GM23338 (cell line): ENCODE data around the gene MAN2B2. TPM values are rescaled to one million over a fixed set of nuclear protein-coding genes. Genes with fewer than 3 reads are reported as not detected.

Source experiments
- ATAC-seq: fragments of 200-7000 bp; cut with Tn5 transposase; 3 replicates; pipeline ENCODE4 v1.9.1; 2020
- DNase-seq: peaks from one replicate; pipeline ENCODE4 v3.0.0-alpha.2; 2015; ENCODE audit warnings: low spot score
- H2AFZ ChIP-seq: fragments of 200-600 bp; sonication (generic); 2 replicates; pipeline ENCODE4 v1.8.0; 2016; ENCODE audit warnings: antibody characterized with exemption, mild to moderate bottlenecking, moderate library complexity
- H3F3A ChIP-seq: fragments of 200-600 bp; sonication (generic); replicated peaks from 2 replicates; pipeline ENCODE4 v1.8.0; 2017; ENCODE audit warnings: antibody characterized with exemption, mixed run types, low read depth
- H3K27ac ChIP-seq: fragments of 200-600 bp; sonication (generic); 2 replicates; pipeline ENCODE4 v1.6.1; 2016; ENCODE audit warnings: low read depth
- H3K27me3 ChIP-seq: fragments of 200-600 bp; sonication (generic); 2 replicates; pipeline ENCODE4 v1.8.0; 2016; ENCODE audit warnings: mild to moderate bottlenecking, mixed run types, moderate library complexity; ENCODE audit not compliant: insufficient read depth
- H3K36me3 ChIP-seq: fragments of 200-600 bp; sonication (generic); 2 replicates; pipeline ENCODE4 v1.8.0; 2016; ENCODE audit warnings: mild to moderate bottlenecking; ENCODE audit not compliant: insufficient read depth
- H3K4me1 ChIP-seq: fragments of 200-600 bp; sonication (generic); 2 replicates; pipeline ENCODE4 v1.8.0; 2016; ENCODE audit warnings: mild to moderate bottlenecking, moderate library complexity; ENCODE audit not compliant: insufficient read depth
- H3K4me2 ChIP-seq: fragments of 200-600 bp; sonication (generic); 2 replicates; pipeline ENCODE4 v1.7.1; 2017; ENCODE audit warnings: mixed run types
- H3K4me3 ChIP-seq: fragments of 200-600 bp; sonication (generic); 2 replicates; pipeline ENCODE4 v1.6.1; 2016; ENCODE audit warnings: mixed run types
- H3K79me2 ChIP-seq: fragments of 200-600 bp; sonication (generic); replicated peaks from 2 replicates; pipeline ENCODE4 v1.8.0; 2017; ENCODE audit warnings: mild to moderate bottlenecking; ENCODE audit not compliant: insufficient read depth
- H3K9me2 ChIP-seq: fragments of 200-600 bp; sonication (generic); 2 replicates; pipeline ENCODE4 v1.8.0; 2017; ENCODE audit not compliant: insufficient read depth
- H4K20me1 ChIP-seq: fragments of 200-600 bp; sonication (generic); replicated peaks from 2 replicates; pipeline ENCODE4 v1.8.0; 2017; ENCODE audit warnings: mild to moderate bottlenecking; ENCODE audit not compliant: insufficient read depth
- H3K27ac Mint-ChIP-seq: 2 replicates; pipeline ENCODE4 v1.8.0; 2020; ENCODE audit warnings: inconsistent platforms, mild to moderate bottlenecking, moderate library complexity, mixed read lengths
- H3K27me3 Mint-ChIP-seq: 3 replicates; pipeline ENCODE4 v1.8.0; 2022; ENCODE audit warnings: low read depth, mild to moderate bottlenecking, moderate library complexity, mixed read lengths, inconsistent platforms; ENCODE audit not compliant: insufficient read depth, poor library complexity
- H3K36me3 Mint-ChIP-seq: 3 replicates; pipeline ENCODE4 v1.8.0; 2021; ENCODE audit warnings: low read depth, mild to moderate bottlenecking, inconsistent platforms, moderate library complexity, mixed read lengths
- H3K4me1 Mint-ChIP-seq: 3 replicates; pipeline ENCODE4 v1.8.0; 2020; ENCODE audit warnings: mild to moderate bottlenecking, inconsistent platforms, mixed read lengths
- H3K4me3 Mint-ChIP-seq: 3 replicates; pipeline ENCODE4 v1.8.0; 2021; ENCODE audit warnings: moderate library complexity, mild to moderate bottlenecking, inconsistent platforms, mixed read lengths
- H3K9me3 Mint-ChIP-seq: 3 replicates; pipeline ENCODE4 v1.8.0; 2020; ENCODE audit warnings: moderate library complexity, mild to moderate bottlenecking, inconsistent platforms, mixed read lengths
- EZH2 ChIP-seq: fragments of 200-600 bp; sonication (generic); IDR thresholded peaks from one replicate; pipeline ENCODE4 v1.8.0; 2017; ENCODE audit warnings: antibody characterized with exemption, mild to moderate bottlenecking, low read depth; ENCODE audit not compliant: unreplicated experiment
- EZH2phosphoT487 ChIP-seq: fragments of 200-600 bp; sonication (generic); IDR thresholded peaks from one replicate; pipeline ENCODE4 v1.8.1; 2018; ENCODE audit warnings: antibody characterized with exemption; ENCODE audit not compliant: unreplicated experiment
- JUNB ChIP-seq: IDR thresholded peaks from one replicate; pipeline ENCODE4 v1.6.1; 2016; ENCODE audit warnings: antibody characterized with exemption; ENCODE audit not compliant: unreplicated experiment
- NANOG ChIP-seq: IDR thresholded peaks from 2 replicates; pipeline ENCODE4 v1.6.1; 2016; ENCODE audit warnings: antibody characterized with exemption, borderline replicate concordance
- POLR2AphosphoS5 ChIP-seq: IDR thresholded peaks from 2 replicates; pipeline ENCODE4 v1.6.1; 2016; ENCODE audit warnings: antibody characterized with exemption, low read depth
- polyA plus RNA-seq: library from polyadenylated mRNA; unstranded; fragments of >200 nt; fragmentation: Nextera tagmentation; extraction: Ambion mirVana; gene quantifications from 2 replicates; pipeline ENCODE4 v1.2.1, GENCODE V29; 2016
- total RNA-seq: library from RNA; depleted of rRNA; stranded (reverse); fragments of >200 nt; shearing (Covaris generic); gene quantifications from 2 replicates; pipeline ENCODE4 v1.2.3, GENCODE V29; 2014
- TF ChIP-seq, protein P1 (sequence below): IDR thresholded peaks from 2 replicates; pipeline ENCODE4 v1.6.1; 2016; ENCODE audit warnings: antibody characterized with exemption
- TF ChIP-seq, protein P2 (sequence below): fragments of 250-450 bp; sonication (Bioruptor Pico); IDR thresholded peaks from 2 replicates; pipeline ENCODE4 v1.5.0; 2020; ENCODE audit warnings: mild to moderate bottlenecking, moderate library complexity
- TF ChIP-seq, protein P3 (sequence below), 2 experiments: fragments of 200-600 bp in 1 of 2; sonication (generic) in 1 of 2; conservative IDR thresholded peaks; 2 replicates each; pipeline versions ENCODE4 v1.5.1 to v1.6.1; 2016 to 2017; ENCODE audit warnings: antibody characterized with exemption in 2 of 2, low read depth in 2 of 2, mild to moderate bottlenecking in 2 of 2, moderate library complexity in 1 of 2
- TF ChIP-seq, protein P4 (sequence below): IDR thresholded peaks from one replicate; pipeline ENCODE4 v1.6.1; 2018; ENCODE audit warnings: antibody characterized with exemption; ENCODE audit not compliant: unreplicated experiment

MAN2B2 gene
- total and polyA plus RNA-seq, 2 experiments from 2014 or later: 1.6 to 6.9 TPM

DNA sequence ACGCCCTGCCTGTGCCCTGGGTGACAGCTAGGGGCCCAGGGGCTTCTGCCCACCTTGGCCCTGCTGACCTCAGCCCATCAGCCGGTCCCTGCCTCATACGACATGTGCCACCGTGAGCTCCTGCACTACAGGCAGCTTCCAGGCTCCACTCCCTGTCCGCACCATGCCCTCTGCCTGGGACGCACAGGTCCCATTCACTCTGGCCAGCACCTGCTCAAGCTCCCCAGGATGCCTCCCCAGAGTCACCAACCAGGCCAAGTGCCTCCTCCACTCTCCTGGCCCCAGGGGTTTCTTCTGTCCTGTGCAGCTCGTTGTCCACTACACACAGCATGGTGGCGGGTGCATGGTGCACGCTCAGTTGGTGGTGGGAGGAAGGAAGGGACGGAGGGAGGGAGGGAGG is 45.3 kb downstream of the MAN2B2 start:
- Histone ChIP-seq H3K9me2 (no peaks in the 10 kb centered on the region), H3K79me2 (no peaks in the 10 kb centered on the region), H2AFZ (no peak overlapping the region), H3K4me3 (no peak overlapping the region), H3K4me2 (no peak overlapping the region), H3K4me1 (no peaks in the 10 kb centered on the region), H3F3A (no peaks in the 10 kb centered on the region), H3K36me3 (no peaks in the 10 kb centered on the region), H3K27me3 (no peaks in the 10 kb centered on the region), H3K27ac (no peak overlapping the region), H4K20me1 (no peaks in the 10 kb centered on the region)
- DNase-seq (no peak), ATAC-seq (no peak)
- Mint-ChIP-seq H3K27ac (no peak overlapping the region), H3K27me3 (peaks cover 19% of the 10 kb centered on the region), H3K36me3 (peaks cover 10% of the 10 kb centered on the region; the same call in 1 of the 3 replicates), H3K4me1 (no peaks in the 10 kb centered on the region), H3K9me3 (no peaks in the 10 kb centered on the region), H3K4me3 (no peak overlapping the region)
- TF ChIP-seq POLR2AphosphoS5 (no peak), EZH2phosphoT487 (no peak), EZH2 (no peak), NANOG (no peak), JUNB (no peak)
- TF ChIP-seq, protein P1, sequence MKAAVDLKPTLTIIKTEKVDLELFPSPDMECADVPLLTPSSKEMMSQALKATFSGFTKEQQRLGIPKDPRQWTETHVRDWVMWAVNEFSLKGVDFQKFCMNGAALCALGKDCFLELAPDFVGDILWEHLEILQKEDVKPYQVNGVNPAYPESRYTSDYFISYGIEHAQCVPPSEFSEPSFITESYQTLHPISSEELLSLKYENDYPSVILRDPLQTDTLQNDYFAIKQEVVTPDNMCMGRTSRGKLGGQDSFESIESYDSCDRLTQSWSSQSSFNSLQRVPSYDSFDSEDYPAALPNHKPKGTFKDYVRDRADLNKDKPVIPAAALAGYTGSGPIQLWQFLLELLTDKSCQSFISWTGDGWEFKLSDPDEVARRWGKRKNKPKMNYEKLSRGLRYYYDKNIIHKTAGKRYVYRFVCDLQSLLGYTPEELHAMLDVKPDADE: no peak
- TF ChIP-seq, protein P2, sequence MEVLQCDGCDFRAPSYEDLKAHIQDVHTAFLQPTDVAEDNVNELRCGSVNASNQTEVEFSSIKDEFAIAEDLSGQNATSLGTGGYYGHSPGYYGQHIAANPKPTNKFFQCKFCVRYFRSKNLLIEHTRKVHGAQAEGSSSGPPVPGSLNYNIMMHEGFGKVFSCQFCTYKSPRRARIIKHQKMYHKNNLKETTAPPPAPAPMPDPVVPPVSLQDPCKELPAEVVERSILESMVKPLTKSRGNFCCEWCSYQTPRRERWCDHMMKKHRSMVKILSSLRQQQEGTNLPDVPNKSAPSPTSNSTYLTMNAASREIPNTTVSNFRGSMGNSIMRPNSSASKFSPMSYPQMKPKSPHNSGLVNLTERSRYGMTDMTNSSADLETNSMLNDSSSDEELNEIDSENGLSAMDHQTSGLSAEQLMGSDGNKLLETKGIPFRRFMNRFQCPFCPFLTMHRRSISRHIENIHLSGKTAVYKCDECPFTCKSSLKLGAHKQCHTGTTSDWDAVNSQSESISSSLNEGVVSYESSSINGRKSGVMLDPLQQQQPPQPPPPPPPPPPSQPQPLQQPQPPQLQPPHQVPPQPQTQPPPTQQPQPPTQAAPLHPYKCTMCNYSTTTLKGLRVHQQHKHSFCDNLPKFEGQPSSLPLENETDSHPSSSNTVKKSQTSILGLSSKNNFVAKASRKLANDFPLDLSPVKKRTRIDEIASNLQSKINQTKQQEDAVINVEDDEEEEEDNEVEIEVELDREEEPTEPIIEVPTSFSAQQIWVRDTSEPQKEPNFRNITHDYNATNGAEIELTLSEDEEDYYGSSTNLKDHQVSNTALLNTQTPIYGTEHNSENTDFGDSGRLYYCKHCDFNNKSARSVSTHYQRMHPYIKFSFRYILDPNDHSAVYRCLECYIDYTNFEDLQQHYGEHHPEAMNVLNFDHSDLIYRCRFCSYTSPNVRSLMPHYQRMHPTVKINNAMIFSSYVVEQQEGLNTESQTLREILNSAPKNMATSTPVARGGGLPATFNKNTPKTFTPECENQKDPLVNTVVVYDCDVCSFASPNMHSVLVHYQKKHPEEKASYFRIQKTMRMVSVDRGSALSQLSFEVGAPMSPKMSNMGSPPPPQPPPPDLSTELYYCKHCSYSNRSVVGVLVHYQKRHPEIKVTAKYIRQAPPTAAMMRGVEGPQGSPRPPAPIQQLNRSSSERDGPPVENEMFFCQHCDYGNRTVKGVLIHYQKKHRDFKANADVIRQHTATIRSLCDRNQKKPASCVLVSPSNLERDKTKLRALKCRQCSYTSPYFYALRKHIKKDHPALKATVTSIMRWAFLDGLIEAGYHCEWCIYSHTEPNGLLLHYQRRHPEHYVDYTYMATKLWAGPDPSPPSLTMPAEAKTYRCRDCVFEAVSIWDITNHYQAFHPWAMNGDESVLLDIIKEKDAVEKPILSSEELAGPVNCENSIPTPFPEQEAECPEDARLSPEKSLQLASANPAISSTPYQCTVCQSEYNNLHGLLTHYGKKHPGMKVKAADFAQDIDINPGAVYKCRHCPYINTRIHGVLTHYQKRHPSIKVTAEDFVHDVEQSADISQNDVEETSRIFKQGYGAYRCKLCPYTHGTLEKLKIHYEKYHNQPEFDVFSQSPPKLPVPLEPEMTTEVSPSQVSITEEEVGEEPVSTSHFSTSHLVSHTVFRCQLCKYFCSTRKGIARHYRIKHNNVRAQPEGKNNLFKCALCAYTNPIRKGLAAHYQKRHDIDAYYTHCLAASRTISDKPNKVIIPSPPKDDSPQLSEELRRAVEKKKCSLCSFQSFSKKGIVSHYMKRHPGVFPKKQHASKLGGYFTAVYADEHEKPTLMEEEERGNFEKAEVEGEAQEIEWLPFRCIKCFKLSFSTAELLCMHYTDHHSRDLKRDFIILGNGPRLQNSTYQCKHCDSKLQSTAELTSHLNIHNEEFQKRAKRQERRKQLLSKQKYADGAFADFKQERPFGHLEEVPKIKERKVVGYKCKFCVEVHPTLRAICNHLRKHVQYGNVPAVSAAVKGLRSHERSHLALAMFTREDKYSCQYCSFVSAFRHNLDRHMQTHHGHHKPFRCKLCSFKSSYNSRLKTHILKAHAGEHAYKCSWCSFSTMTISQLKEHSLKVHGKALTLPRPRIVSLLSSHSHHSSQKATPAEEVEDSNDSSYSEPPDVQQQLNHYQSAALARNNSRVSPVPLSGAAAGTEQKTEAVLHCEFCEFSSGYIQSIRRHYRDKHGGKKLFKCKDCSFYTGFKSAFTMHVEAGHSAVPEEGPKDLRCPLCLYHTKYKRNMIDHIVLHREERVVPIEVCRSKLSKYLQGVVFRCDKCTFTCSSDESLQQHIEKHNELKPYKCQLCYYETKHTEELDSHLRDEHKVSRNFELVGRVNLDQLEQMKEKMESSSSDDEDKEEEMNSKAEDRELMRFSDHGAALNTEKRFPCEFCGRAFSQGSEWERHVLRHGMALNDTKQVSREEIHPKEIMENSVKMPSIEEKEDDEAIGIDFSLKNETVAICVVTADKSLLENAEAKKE (CRISPR knock-in tag): no peak
- TF ChIP-seq, protein P3, sequence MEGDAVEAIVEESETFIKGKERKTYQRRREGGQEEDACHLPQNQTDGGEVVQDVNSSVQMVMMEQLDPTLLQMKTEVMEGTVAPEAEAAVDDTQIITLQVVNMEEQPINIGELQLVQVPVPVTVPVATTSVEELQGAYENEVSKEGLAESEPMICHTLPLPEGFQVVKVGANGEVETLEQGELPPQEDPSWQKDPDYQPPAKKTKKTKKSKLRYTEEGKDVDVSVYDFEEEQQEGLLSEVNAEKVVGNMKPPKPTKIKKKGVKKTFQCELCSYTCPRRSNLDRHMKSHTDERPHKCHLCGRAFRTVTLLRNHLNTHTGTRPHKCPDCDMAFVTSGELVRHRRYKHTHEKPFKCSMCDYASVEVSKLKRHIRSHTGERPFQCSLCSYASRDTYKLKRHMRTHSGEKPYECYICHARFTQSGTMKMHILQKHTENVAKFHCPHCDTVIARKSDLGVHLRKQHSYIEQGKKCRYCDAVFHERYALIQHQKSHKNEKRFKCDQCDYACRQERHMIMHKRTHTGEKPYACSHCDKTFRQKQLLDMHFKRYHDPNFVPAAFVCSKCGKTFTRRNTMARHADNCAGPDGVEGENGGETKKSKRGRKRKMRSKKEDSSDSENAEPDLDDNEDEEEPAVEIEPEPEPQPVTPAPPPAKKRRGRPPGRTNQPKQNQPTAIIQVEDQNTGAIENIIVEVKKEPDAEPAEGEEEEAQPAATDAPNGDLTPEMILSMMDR (conservative IDR thresholded peaks at IDR 0.05; ENCODE audit: low read depth in 2 of 2): no peak
- TF ChIP-seq, protein P4, sequence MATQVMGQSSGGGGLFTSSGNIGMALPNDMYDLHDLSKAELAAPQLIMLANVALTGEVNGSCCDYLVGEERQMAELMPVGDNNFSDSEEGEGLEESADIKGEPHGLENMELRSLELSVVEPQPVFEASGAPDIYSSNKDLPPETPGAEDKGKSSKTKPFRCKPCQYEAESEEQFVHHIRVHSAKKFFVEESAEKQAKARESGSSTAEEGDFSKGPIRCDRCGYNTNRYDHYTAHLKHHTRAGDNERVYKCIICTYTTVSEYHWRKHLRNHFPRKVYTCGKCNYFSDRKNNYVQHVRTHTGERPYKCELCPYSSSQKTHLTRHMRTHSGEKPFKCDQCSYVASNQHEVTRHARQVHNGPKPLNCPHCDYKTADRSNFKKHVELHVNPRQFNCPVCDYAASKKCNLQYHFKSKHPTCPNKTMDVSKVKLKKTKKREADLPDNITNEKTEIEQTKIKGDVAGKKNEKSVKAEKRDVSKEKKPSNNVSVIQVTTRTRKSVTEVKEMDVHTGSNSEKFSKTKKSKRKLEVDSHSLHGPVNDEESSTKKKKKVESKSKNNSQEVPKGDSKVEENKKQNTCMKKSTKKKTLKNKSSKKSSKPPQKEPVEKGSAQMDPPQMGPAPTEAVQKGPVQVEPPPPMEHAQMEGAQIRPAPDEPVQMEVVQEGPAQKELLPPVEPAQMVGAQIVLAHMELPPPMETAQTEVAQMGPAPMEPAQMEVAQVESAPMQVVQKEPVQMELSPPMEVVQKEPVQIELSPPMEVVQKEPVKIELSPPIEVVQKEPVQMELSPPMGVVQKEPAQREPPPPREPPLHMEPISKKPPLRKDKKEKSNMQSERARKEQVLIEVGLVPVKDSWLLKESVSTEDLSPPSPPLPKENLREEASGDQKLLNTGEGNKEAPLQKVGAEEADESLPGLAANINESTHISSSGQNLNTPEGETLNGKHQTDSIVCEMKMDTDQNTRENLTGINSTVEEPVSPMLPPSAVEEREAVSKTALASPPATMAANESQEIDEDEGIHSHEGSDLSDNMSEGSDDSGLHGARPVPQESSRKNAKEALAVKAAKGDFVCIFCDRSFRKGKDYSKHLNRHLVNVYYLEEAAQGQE: no peak
